Cerebellar nuclear complex (tissue), 1 donor: ENCODE data around the gene C22orf31.
"Not testable (repeated sequence)": the region's sequence is repeated elsewhere in the genome, so short reads cannot be mapped to it uniquely, and the experiment has no call there.

Source experiments
- DNase-seq, 2 experiments: peaks; one replicate each; lab custom pipeline; 2025; lab: John Stamatoyannopoulos, UW

The C22orf31 gene

GRCh38 chr22:29055192-29055830, 6.3 kb downstream of the C22orf31 start:
- no peak for DNase-seq

- no peak for DNase-seq
Measured at GRCh38 chr22:29054251-29054767, 7.3 kb downstream of the C22orf31 start.

DNA sequence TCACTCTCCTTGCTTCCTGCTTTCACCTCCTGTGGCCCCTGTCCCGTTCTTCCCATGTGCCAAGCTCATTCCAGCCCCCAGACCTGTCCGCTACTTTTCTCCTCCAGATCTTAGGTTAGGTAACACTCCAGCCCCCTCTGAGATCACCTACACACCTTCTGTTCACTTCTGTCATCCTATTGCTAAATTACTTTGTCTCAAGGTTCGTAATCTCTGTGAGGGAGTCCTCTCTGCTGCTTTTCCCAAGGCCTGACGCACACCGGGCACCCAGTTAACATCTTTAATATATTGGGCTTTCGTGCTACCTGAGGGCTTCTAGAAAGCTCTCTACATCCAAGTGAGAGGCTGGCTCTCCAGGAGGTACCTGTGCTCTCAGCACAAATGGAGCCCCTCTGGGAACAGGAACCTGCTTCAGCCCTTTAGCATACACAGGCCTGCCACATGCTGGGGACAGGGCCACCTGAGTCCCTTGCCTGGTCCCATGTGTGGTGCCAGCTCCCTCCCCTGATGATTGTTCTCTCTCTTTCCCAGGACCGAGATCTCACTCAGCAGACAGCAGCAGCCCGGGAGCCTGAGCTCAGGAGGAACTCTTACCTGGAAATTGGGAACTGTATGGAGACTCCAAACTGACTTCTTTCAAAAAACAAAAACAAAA, 8.5 kb downstream of the C22orf31 start:
- DNase-seq: no peak

DNA sequence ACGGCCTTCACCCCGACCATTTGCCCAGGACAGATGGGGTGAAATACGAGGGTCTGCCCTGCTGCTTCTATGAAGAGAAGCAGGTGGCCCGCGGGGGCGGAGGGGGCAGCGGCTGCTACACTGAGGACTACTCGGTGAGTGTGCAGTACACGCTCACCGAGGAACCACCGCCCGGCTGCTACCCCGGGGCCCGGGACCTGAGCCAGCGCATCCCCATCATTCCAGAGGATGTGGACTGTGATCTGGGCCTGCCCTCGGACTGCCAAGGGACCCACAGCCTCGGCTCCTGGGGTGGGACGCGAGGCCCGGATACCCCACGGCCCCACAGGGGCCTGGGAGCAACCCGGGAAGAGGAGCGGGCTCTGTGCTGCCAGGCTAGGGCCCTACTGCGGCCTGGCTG, 11.2 kb downstream of the C22orf31 start:
- no peak for DNase-seq

DNA sequence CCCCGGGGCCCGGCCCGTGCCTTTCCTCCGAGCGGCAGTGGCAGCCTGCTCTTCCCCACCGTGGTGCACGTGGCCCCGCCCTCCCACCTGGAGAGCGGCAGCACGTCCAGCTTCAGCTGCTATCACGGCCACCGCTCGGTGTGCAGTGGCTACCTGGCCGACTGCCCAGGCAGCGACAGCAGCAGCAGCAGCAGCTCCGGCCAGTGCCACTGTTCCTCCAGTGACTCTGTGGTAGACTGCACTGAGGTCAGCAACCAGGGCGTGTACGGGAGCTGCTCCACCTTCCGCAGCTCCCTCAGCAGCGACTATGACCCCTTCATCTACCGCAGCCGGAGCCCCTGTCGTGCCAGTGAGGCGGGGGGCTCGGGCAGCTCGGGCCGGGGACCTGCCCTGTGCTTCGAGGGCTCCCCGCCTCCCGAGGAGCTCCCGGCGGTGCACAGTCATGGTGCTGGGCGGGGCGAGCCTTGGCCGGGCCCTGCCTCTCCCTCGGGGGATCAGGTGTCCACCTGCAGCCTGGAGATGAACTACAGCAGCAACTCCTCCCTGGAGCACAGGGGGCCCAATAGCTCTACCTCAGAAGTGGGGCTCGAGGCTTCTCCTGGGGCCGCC, 11.9 kb downstream of the C22orf31 start:
- DNase-seq: no peak

DNA sequence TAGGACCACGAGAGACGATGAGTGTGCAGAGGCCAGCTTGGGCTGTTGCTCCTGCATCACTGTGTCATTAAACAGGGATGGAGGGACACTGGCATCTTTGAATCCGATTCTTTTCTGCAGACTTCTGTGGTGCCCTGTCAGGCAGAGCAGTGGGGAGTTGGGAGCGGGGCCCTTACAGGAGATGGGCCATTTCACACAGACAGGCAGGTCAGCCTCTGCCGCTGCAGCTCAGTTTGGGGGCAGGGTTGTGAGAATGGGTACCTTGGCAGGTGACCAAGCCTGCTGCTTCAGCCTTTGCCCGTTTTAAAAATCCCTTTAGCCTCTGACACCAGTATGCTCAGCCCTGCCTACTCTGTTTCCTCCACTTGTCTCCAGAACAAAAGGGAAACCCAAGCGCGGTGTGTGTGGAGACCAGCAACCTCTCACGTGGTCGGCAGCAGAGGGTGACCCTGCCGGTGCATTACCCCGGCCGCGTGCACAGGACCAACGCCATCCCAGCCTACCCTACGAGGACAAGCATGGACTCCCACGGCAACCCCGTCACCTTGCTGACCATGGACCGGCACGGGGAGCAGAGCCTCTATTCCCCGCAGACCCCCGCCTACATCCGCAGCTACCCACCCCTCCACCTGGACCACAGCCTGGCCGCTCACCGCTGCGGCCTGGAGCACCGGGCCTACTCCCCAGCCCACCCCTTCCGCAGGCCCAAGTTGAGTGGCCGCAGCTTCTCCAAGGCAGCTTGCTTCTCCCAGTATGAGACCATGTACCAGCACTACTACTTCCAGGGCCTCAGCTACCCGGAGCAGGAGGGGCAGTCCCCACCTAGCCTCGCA, 12.6 kb downstream of the C22orf31 start:
- DNase-seq: no peak

GRCh38 chr22:29044657-29045176, 16.9 kb downstream of the C22orf31 start:
- DNase-seq: no peak

DNA sequence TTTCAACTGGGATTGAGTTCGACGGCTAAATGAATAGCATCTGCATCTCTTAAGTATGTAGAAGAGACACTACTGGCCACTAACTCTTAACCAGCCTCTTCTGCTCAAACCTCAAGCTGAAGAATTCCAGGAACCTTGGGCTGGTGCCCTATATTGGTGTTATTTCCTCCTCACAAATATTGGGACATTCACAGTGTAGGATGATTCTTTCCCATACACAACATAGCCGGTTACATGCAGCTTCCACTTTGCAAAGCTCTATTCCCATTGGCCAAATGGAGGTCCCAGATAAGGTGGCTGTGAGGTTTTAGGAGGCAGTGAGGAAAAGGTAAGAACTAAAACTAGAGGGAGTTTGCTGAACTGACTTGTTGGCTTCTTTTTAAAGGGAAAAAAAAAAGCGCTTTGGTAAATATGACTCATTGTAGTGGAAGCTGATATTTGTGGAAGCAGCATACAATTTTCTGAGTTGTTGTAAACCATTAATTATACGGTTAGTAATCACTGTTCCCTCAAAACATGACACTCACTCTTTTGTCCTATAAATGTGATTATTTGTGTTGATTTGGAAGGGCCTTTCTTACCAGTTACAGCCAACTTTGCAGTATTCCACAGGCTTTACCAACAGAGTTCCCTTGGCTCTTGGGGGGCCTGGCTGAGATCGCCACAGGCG, 17.6 kb downstream of the C22orf31 start:
- DNase-seq: no peak

- DNase-seq: no peak
Measured at GRCh38 chr22:29041408-29041807, 20.2 kb downstream of the C22orf31 start.

DNA sequence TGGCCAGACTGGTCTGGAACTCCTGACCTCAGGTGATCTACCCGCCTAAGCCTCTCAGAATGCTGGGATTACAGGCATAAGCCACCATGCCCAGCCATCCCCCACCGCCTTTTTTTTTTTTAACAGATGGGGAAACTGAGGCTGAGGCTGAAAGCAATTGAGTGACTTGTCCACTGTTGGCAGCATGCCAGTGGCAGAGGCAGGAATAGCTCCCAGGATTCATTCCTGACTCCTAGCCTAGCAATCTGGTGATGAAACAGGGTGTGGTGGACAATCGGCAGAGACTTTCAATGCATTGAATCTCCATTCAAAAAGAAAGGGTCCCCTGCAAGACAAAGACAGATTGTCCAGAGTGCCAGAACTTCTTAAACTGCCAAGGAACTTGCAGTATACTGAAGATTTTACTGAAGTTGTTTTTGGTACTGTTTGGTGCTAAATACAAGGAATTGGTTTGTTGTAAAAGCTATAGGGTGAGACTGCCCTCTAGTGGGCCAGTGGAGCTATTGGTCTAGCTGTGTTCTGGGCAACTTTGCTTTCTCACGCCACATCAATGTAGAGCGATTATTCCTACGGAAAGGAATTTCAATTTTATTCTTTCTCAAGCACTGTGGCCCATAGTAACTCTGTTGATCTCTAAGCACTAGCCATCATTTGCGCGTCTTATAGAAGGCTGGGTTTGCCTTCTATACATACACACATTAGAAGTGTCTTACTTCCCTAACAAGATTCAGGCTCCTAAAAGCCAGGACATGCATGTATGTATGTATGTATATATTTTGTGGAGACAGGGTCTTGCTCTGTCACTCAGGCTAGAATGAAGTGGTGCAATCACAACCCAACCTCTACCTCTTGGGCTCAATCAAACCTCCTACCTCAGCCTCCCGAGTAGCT, 21.0 kb downstream of the C22orf31 start:
- DNase-seq: peak in 1 of 2 experiments; percentile 36

GRCh38 chr22:29039684-29040083, 21.9 kb downstream of the C22orf31 start:
- DNase-seq: not testable (repeated sequence)

GRCh38 chr22:29039148-29039547, 22.5 kb downstream of the C22orf31 start:
- no peak for DNase-seq

DNA sequence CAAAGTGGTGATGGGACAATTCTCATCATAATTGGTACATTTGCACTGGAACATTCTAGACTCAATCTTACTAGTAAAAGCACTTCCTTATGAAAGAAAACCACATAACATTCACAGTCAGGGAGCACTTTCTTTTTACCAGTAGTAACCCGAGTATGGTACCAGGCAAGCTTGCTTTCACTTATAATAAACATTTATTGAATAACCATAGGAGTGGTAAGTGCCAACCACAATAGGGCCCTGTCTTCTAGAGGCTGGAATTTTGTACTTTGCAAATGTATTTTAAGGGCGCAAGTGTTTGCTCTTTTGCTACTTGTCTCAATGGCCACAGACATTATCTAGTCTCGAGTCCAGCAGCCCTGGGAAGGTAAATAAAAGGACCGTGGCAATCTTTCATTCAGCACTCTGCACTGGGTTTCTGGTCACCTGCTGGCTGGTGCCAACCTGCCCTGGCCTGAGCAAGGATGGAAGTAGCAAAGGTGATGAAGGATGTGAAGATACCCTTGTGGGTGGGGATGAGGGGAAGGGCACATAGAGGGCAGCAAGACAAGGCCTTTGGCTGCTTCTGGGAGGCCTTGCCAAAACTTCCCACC, 24.2 kb downstream of the C22orf31 start:
- DNase-seq: no peak

GRCh38 chr22:29032584-29032983, 29.0 kb downstream of the C22orf31 start:
- DNase-seq: no peak

DNA sequence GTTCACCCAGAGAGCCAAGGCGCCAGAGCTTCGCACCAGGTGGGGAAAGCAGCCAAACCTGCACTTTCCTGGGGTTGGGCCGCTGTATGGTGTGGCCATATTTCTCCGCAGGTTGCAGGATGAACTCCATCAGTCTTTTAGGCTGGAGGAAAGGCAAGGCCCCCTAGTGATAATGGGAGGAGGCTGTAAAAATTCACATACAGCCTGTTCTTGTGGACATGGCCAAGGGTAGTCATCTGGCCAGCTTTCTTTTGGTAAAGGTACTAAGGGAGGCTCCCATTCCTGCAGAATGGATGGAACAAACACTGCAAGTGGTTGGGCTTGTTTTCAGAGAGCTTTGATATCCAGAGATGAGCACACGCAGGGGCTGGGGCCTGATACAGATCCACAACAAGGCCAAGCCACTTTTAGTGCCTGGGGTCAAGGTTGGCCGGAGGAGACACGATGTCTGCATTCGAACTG, 29.6 kb downstream of the C22orf31 start:
- no peak for DNase-seq

- no peak for DNase-seq
Measured at GRCh38 chr22:29031227-29032011, 30.2 kb downstream of the C22orf31 start.

DNA sequence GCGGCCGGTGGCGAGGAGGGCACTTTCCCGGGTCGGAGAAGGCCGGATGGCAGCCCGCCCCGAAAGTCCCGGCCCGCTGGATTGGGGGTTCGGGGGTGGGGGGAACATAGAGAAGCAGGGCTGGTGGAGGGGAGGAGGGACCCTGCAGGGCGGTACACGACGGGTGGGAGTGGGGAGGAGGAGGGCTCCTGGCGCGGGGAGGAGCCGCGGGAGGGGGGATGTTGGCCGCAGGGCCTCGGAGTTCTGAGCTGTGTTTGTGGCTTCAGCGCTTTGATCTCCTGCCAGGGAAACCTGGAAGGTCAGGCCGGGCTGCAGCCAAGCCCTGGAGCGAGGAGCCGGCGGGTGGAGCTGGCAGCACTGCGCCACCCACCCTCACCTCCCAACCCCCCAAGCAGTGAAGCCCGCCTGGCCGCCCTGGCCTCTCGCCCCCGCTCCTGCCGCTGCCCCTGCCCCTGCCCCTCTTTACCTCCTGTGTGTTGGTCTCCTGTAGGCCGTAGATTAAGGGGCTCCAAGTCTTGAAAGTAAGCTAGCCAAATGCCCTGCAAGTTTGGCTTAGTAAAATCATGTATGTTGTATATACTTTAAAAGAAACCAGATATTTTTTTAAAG, 30.9 kb downstream of the C22orf31 start:
- peak in 1 of 2 experiments; percentile 28 for DNase-seq

DNA sequence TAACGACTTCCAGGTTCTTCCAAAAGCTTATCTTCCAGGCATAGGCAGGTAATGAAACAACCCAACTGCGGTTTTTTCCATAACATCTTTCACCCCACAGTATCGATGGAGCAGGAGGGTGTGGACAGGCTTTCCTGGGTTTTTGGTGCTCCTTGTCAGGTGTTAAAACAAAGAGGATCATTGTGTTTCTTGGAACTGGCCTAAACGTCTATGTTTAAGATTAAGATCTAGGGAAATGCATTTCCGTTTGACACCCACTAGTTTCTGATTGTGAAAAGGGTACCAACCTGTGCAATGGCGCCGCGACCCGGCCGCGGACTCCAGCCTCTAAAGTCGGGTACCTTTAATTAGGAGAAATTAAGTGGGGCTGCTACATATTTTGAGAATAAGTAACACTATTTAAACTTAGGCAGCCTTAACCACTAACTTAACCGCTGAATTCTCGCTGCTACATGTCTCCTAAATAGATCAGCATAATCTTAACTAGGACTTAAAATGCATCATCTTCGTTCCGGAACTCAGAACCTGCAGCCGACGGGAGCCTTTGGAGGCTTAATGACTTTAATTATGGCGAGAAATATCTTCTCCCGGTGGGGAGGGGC, 31.5 kb downstream of the C22orf31 start:
- no peak for DNase-seq
